Transverse colon (tissue), 4 donors: Measurements from ENCODE around the gene LETM1. TPM values are rescaled to one million over a fixed set of nuclear protein-coding genes. Genes with fewer than 3 reads are reported as not detected.
A peak's percentile ranks its signal among the peaks of the same experiment; 100 is the strongest.

Experiments
- DNase-seq: peaks from one replicate; pipeline ENCODE4 v3.0.0-alpha.2; 2019
- H3K27ac ChIP-seq, 4 donors: fragments of 200-600 bp; sonication (generic); 2 replicates each; pipeline ENCODE4 v1.5.1; 2016 to 2018; ENCODE audit warnings: inconsistent platforms in 4 of 4
- H3K27me3 ChIP-seq: fragments of 200-600 bp; sonication (generic); 2 replicates; pipeline ENCODE4 v1.5.1; 2017; ENCODE audit warnings: inconsistent platforms
- H3K36me3 ChIP-seq, 4 donors: fragments of 200-600 bp; sonication (generic); 2 replicates each; pipeline ENCODE4 v1.5.1; 2017 to 2019; ENCODE audit warnings: inconsistent platforms in 4 of 4
- H3K4me1 ChIP-seq, 4 donors: fragments of 200-600 bp; sonication (generic); 2 replicates each; pipeline ENCODE4 v1.5.1; 2017 to 2020; ENCODE audit warnings: inconsistent platforms in 4 of 4
- H3K4me3 ChIP-seq, 4 donors: fragments of 200-600 bp; sonication (generic); 1 replicate in 1 of 4; 2 replicates in 3 of 4; pipeline versions ENCODE4 v1.5.1 to v1.6.1; 2017 to 2019; ENCODE audit warnings: inconsistent platforms in 4 of 4
- H3K9me3 ChIP-seq, 2 donors: fragments of 200-600 bp; sonication (generic); 2 replicates each; pipeline ENCODE4 v1.5.1; 2017 to 2019; ENCODE audit warnings: inconsistent platforms in 2 of 2
- EP300 ChIP-seq: sonication (generic); formaldehyde crosslinking; IDR thresholded peaks from one replicate; pipeline ENCODE4 v1.6.1; 2017; ENCODE audit warnings: antibody characterized with exemption, low read depth
- POLR2A ChIP-seq: fragments of 450-650 bp; IDR thresholded peaks from one replicate; pipeline ENCODE4 v1.6.1; 2016; ENCODE audit warnings: antibody characterized with exemption, mild to moderate bottlenecking, moderate library complexity
- POLR2AphosphoS5 ChIP-seq, 3 donors: sonication (generic); formaldehyde crosslinking; IDR thresholded peaks; one replicate each; pipeline ENCODE4 v1.6.1; 2016; ENCODE audit warnings: antibody characterized with exemption in 3 of 3
- WGBS, 2 donors: methylation state at CpG; one replicate each; pipeline ENCODE4 v1.1.5; 2018; ENCODE audit warnings: low coverage in 1 of 2; 5-methylcytosine and 5-hydroxymethylcytosine counted together
- in situ Hi-C, 4 donors: fragments of 200-750 bp; cut with MboI; loops; one replicate each; pipeline versions ENCODE4 v1.15.0 to v1.15.1; 2017; ENCODE audit warnings: low sequenced_read_pairs in 3 of 4, low pct_ligation_motif_present in 1 of 4, low pct_unique_long_range_greater_than_20kb in 1 of 4
- intact Hi-C: fragments of 100-400 bp; cut with DNase I; formaldehyde crosslinking; loops from one replicate; pipeline ENCODE4 v1.15.1; 2023; ENCODE audit warnings: low total_unique reads
- total RNA-seq, 4 donors: library from RNA; depleted of rRNA; stranded (reverse); fragments of >200 nt; gene quantifications; one replicate each; pipeline ENCODE4 v1.1.0, GENCODE V29; 2016
- TF ChIP-seq, protein P1 (sequence below), 5 experiments: fragments of 200-600 bp in 3 of 5; fragments of 450-650 bp in 2 of 5; sonication (generic) in 3 of 5; IDR thresholded peaks; 1 replicate in 2 of 5; 2 replicates in 3 of 5; pipeline ENCODE4 v1.5.1; 2016 to 2017; ENCODE audit warnings: antibody characterized with exemption in 5 of 5, inconsistent platforms in 3 of 5, mild to moderate bottlenecking in 2 of 5, moderate library complexity in 1 of 5

The LETM1 gene
- total RNA-seq, 4 donors from 2014 or later: 173 to 469 (median 243) TPM

DNA sequence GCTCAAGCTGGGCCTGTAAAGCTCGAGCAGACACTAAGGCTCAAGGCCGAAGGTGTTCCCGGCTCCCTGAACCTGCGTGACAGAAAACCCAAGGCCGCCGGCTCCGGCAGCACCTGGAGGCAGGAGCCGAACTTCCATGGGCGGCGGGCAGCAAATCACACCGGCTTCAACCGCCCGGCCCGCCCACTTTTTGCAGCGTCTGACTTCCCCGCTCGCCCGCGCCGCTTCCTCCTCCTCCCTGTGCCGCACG, 14.3 kb upstream of the LETM1 start:
- H3K9me3 ChIP-seq: no peaks in the 10 kb centered on the region
- intact Hi-C loops: no loop called here
- TF ChIP-seq EP300: no peak
- TF ChIP-seq, protein P1, sequence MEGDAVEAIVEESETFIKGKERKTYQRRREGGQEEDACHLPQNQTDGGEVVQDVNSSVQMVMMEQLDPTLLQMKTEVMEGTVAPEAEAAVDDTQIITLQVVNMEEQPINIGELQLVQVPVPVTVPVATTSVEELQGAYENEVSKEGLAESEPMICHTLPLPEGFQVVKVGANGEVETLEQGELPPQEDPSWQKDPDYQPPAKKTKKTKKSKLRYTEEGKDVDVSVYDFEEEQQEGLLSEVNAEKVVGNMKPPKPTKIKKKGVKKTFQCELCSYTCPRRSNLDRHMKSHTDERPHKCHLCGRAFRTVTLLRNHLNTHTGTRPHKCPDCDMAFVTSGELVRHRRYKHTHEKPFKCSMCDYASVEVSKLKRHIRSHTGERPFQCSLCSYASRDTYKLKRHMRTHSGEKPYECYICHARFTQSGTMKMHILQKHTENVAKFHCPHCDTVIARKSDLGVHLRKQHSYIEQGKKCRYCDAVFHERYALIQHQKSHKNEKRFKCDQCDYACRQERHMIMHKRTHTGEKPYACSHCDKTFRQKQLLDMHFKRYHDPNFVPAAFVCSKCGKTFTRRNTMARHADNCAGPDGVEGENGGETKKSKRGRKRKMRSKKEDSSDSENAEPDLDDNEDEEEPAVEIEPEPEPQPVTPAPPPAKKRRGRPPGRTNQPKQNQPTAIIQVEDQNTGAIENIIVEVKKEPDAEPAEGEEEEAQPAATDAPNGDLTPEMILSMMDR (IDR thresholded peaks at IDR 0.05): peak in 1 of 5 experiments; percentile 14
- 1% methylated on average over 14 of the region's 22 CpGs; no CpG with 5 or more reads in 1 of the 2 donors for WGBS, 2 donors
- DNase-seq: peak; percentile 94
- H3K27ac ChIP-seq: peak overlapping the region; percentile 100
- no peaks in the 10 kb centered on the region for H3K36me3 ChIP-seq
- peaks cover 17 to 62% (median 52%) of the 10 kb centered on the region in 4 donors for H3K4me1 ChIP-seq
- H3K4me3 ChIP-seq: peak overlapping the region; percentile 67 to 92 (median 88)
- in situ Hi-C loops: no loop called here
- H3K27me3 ChIP-seq: peaks cover 11% of the 10 kb centered on the region

DNA sequence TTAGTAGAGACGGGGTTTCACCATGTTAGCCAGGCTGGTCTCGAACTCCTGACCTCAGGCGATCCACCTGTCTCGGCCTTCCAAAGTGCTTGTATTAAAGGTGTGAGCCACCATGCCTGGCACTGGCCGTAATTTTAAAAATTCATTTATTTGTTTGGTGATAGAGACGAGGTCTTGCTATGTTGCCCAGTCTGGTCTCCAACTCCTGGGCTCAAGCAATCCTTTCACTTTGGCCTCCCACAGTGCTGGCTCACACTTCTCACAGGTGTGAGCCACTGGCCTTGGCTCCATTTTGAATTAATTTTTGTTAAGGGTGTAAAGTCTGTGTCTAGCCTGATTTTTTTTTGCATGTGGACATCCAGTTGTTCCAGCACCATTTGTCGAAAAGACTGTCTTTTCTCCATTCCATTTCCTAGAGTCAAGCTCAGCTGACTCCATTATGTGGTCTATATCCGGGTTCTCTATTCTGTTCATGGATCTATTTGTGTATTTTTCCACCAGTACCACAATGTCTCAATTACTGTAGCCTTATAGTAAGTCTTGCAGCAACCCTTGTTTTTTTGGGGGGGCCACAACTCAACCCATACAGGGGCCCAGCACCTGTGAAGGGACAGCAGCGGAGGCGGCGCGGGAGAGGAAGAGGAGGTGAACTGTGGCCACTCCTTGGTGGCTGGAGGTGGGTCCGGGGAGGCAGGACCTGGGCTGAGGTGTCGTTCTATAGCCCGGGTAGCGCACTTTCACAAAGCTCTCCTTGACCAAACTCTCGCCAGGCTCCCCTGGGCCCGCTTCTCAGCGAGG, 13.8 kb upstream of the LETM1 start:
- intact Hi-C loops: no loop called here
- TF ChIP-seq EP300: no peak
- TF ChIP-seq, protein P1 (IDR thresholded peaks at IDR 0.05): no peak
- no peak for TF ChIP-seq POLR2AphosphoS5 (IDR thresholded peaks at IDR 0.05)
- WGBS, 2 donors: 40 to 81% methylated on average over 7 to 19 of the region's 19 CpGs
- Histone ChIP-seq H3K27me3 (peaks cover 11% of the 10 kb centered on the region), H3K27ac (peak overlapping the region; percentile 100), H3K4me3 (peak overlapping the region; percentile 67 to 92 (median 88)), H3K4me1 (peaks cover 17 to 57% (median 49%) of the 10 kb centered on the region in 4 donors), H3K9me3 (no peaks in the 10 kb centered on the region), H3K36me3 (no peaks in the 10 kb centered on the region)
- in situ Hi-C loops: no loop called here
- no peak for DNase-seq

DNA sequence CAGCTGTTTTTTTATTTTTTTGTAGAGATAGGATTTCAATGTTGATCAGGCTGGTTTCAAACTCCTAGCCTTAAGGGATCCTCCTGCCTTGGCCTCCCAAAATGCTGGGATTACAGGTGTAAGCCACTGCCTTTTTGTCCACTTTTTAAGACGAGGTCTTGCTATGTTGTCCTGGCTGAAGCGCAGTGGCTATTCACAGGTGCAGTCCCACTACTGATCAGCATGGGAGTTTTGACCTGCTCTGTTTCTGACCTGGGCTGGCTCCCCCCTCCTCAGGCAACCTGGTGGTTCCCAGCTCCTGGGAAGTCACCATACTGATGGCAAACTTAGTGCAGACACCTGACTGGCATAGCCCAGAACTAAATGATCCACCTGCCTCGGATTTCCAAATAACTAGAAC, 13.0 kb upstream of the LETM1 start:
- H3K27me3 ChIP-seq: peaks cover 18% of the 10 kb centered on the region
- TF ChIP-seq, protein P1 (IDR thresholded peaks at IDR 0.05): no peak
- TF ChIP-seq POLR2AphosphoS5 (IDR thresholded peaks at IDR 0.05): no peak
- no peak for TF ChIP-seq POLR2A
- TF ChIP-seq EP300: no peak
- WGBS, 2 donors: 81% methylated on average over 3 of the region's 3 CpGs; no CpG with 5 or more reads in 1 of the 2 donors
- H3K36me3 ChIP-seq: no peaks in the 10 kb centered on the region
- H3K27ac ChIP-seq: peak overlapping the region; percentile 100
- DNase-seq: no peak
- H3K4me3 ChIP-seq: no peak overlapping the region
- intact Hi-C loops (no loop called here), in situ Hi-C loops (no loop called here)
- H3K9me3 ChIP-seq: no peaks in the 10 kb centered on the region
- peaks cover 17 to 49% (median 41%) of the 10 kb centered on the region in 4 donors for H3K4me1 ChIP-seq

DNA sequence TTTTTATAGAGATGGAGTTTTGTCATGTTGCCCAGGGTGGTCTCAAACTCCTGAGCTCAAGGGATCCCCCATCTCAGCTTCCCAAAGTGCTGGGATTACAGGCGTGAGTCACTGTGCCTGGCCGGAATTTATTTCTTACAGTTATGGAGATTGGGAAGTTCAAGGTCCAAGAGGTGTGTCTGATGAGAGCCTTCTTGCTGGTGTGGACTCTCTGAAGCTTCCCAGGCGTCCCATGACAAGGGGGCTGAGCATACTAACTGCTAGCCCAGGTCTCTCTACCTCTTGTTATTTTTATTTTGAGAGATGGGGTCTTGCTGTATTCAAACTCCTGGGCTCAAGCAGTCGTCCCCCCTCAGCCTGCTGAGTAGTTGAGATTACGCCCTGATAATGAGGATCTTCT, 12.3 kb upstream of the LETM1 start:
- Histone ChIP-seq H3K4me3 (no peak overlapping the region), H3K9me3 (no peaks in the 10 kb centered on the region), H3K27ac (peak overlapping the region; percentile 100), H3K27me3 (peaks cover 24% of the 10 kb centered on the region), H3K36me3 (no peaks in the 10 kb centered on the region), H3K4me1 (peaks cover 12 to 43% (median 35%) of the 10 kb centered on the region in 4 donors)
- WGBS, 2 donors: 40 to 51% methylated on average over 1 to 5 of the region's 5 CpGs
- in situ Hi-C loops: no loop called here
- TF ChIP-seq POLR2AphosphoS5 (IDR thresholded peaks at IDR 0.05) (peak; percentile 44 to 63 (median 55)), POLR2A (peak; percentile 48), EP300 (no peak)
- intact Hi-C loops: no loop called here
- DNase-seq: peak; percentile 72
